Fibroblast of pulmonary artery (primary cell): ENCODE results near the gene CUBN.
A peak's percentile ranks its signal among the peaks of the same experiment; 100 is the strongest.

Experiments used
- DNase-seq: peaks from one replicate; pipeline ENCODE4 v3.0.0-alpha.2; 2010; ENCODE audit warnings: low read depth
- H3K4me3 ChIP-seq: replicated peaks from 2 replicates; pipeline ENCODE4 v1.5.1; 2011; ENCODE audit warnings: low read depth, mild to moderate bottlenecking, control low read depth, low read length, moderate library complexity
- TF ChIP-seq, protein P1 (sequence below): IDR thresholded peaks from 2 replicates; pipeline ENCODE4 v1.5.1; 2011; ENCODE audit warnings: mild to moderate bottlenecking, control low read depth, low read length, inconsistent platforms; ENCODE audit errors: missing control alignments

Gene CUBN

DNA sequence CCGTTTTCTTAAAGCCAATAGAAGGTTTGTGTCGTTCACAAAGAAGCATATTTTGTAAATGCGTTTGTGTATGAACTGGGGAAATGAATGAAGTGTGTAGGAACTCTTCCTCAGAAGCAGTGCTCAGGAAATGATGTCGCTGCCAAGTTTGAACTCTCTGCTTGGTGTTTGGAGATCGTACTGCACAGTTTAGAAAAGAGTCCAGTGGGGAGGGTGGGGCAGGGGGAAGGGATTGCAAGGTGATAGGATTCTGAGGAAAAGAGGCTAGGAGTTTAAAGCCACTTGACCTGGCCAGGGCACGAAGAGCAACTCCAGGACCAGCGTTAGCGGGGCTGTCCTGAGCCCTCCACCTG is 122.2 kb downstream of the CUBN start:
- no peak for DNase-seq
- TF ChIP-seq, protein P1, sequence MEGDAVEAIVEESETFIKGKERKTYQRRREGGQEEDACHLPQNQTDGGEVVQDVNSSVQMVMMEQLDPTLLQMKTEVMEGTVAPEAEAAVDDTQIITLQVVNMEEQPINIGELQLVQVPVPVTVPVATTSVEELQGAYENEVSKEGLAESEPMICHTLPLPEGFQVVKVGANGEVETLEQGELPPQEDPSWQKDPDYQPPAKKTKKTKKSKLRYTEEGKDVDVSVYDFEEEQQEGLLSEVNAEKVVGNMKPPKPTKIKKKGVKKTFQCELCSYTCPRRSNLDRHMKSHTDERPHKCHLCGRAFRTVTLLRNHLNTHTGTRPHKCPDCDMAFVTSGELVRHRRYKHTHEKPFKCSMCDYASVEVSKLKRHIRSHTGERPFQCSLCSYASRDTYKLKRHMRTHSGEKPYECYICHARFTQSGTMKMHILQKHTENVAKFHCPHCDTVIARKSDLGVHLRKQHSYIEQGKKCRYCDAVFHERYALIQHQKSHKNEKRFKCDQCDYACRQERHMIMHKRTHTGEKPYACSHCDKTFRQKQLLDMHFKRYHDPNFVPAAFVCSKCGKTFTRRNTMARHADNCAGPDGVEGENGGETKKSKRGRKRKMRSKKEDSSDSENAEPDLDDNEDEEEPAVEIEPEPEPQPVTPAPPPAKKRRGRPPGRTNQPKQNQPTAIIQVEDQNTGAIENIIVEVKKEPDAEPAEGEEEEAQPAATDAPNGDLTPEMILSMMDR: no peak
- no peak overlapping the region for H3K4me3 ChIP-seq

DNA sequence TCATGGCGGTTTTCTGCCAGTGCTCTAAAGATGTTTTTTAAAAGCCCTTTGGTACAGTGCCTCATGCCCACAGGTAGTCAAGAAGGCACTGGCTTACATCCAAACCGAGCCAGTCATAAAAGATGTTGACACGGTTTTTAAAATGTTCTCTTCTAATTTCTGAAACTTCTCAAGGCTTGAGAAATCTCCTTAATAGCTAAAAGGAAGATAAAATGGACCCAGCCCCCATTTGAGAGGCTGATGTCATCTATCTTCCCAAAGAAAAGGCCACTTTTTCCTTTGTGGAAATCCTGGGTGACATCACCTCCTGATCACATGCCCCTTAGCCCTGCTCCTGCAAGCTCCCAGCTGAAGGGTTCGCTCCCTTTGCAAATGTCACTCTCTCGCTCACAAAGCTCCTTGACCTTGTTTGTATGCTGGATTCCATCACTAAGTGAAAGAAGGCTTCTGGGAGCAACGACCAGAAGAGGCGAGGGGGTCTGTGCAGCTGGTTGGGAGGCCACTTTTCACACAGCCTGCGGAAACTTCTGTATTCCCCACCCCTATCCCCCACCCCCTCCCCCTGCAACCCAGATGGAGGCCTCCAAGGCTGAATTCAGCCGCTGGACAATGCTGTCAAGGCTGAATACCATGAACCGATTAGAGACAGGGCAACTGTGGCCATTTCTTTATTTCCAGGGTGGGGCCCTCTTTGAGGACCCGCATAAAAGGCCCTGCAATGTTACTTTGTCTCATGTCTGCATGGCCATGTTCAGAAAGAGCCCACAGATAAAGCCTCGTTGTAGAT is 122.8 kb downstream of the CUBN start:
- DNase-seq: peak; percentile 69
- TF ChIP-seq, protein P1: no peak

DNA sequence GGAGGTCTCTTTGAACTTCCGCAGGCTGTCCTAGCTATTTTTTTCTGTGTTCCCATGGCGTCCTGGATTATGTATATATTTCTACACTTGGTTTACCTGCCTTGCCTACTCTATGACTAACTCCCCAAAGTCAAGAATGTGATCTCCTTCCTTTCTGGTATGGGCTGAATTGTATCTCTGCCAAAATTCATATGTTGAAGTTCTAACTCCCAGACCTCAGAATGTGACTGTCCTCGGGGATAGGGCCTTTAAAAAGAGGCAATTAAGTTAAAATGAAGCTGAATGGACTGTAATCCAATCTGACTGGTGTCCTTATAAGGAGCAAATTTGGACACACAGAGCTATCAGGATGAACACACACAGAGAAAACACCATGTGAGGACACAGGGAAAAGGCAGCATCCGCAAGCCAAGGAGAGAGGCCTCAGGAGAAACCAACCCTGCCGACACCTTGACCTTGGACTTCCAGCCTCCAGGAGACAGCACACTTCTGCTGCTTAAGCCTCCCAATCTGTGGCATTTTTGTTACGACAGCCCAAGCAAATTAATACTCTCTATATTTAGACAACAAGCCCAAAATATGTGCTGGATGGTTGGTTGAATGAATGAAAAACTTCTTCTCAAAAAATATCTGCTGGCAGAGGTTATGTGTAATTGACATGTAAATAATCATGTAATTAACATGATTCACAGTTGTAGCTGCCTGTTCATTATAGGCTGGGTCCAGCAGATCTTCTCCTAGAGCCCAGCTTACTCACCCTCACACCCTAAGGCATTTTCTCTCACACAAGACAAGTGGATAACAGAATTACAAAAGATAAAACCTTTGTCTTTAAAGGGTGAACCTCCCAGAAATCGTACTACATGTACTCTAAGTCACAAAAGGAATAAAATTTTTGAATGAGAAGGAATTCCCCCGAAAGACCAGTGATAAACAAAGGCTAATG is 123.7 kb downstream of the CUBN start:
- TF ChIP-seq, protein P1: no peak
- no peak overlapping the region for H3K4me3 ChIP-seq
- no peak for DNase-seq

More for the DNA sequence above, 122.8 kb downstream of the CUBN start:
- H3K4me3 ChIP-seq: no peak overlapping the region

DNA sequence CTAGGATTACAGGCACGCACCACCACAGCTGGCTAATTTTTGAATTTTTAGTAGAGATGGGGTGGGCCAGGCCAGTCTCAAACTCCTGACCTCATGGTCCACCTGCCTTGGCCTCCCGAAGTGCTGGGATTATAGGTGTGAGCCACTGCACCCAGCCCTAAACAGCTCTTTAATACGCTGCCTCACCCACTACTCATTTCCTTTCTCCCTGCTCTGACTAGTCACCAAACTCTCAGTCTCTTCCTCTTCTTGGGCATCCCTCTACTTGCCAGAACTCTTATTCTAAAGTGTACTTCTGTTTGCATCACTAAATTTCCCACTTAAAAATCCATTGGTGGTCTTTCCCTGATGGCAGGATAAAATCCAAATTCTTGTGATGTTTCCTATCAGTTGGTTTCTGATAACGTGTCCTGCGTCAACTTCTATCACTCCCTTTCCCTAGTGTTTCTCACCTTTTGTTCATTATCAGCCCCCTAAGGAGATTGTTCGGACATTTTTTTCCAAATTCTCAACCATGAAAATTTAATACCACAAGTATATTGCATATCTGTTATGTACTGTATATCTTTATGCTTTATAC is 124.7 kb downstream of the CUBN start:
- TF ChIP-seq, protein P1: no peak
- no peak for DNase-seq
- H3K4me3 ChIP-seq: no peak overlapping the region

DNA sequence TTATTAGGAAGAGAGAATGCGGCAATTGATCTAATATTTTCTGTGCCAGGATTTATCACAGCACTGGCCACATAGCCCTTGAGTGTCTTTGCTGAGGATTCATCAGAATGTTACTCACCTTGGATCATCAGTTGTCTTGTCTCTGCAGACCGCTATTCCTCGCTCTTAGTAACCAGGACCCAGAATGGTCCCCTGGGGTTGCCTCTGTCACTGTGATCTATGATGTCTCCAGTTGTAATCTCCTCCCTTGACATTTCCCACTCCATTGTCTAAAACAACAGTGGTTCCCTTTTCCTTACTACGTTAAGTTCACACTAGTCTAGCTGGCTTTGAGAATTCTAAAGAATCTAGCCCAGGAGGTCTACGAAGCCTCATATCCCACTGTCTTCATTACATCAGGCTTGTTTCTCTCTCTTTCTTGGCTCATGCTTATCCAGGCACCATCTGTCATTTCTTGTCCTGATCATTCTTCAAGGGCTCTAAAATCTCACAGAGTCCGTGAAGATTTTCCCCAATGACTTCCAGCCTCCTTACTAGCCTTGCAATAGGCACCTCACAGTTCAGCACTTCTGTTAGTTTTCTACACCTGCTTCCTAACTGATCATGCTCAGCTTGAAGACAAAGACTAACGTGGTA is 125.8 kb downstream of the CUBN start:
- DNase-seq: no peak
- TF ChIP-seq, protein P1: no peak
- no peak overlapping the region for H3K4me3 ChIP-seq

DNA sequence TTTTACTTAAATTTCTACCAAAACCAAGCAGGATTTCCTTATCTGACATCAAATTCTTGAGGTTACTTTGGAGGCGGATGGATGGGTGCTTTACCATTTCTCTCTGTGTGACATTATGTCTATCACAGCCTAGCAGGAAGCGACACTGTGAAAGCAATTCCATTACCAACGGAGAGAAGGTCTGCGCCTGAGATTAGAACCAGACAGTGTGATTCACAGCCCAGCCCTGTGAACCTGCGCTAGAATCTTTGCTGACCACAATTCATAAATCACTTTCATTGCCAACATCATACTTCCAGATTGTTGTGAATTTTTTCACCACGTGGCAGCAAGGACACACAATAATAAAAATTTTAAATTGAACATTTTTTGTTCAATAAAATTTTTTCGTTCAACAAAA is 126.5 kb downstream of the CUBN start:
- no peak overlapping the region for H3K4me3 ChIP-seq
- TF ChIP-seq, protein P1: no peak
- DNase-seq: peak; percentile 85
